Testis (tissue), 3 donors: Measurements from ENCODE around the gene CAPZA1. TPM values are rescaled to one million over a fixed set of nuclear protein-coding genes. Genes with fewer than 3 reads are reported as not detected.
"Not testable (repeated sequence)": the region's sequence is repeated elsewhere in the genome, so short reads cannot be mapped to it uniquely, and the experiment has no call there.

ENCODE experiments used
- DNase-seq: peaks from one replicate; pipeline ENCODE4 v3.0.0-alpha.2; 2019
- H3K27ac ChIP-seq, 2 donors: fragments of 200-600 bp; sonication (generic); one replicate each; pipeline ENCODE4 v1.5.1; 2019
- H3K27me3 ChIP-seq: fragments of 200-600 bp; sonication (generic); one replicate; pipeline ENCODE4 v1.5.1; 2019
- H3K36me3 ChIP-seq: fragments of 200-600 bp; sonication (generic); one replicate; pipeline ENCODE4 v1.5.1; 2017; ENCODE audit warnings: low read depth; ENCODE audit errors: missing control alignments
- H3K4me1 ChIP-seq: fragments of 200-600 bp; sonication (generic); one replicate; pipeline ENCODE4 v1.5.1; 2019
- H3K4me3 ChIP-seq, 2 donors: fragments of 200-600 bp; sonication (generic); one replicate each; pipeline ENCODE4 v1.5.1; 2017 to 2019
- H3K9me3 ChIP-seq: fragments of 200-600 bp; sonication (generic); one replicate; pipeline ENCODE4 v1.5.1; 2017
- CTCF ChIP-seq, 3 experiments: fragments of 450-650 bp in 2 of 3; fragments of 200-600 bp in 1 of 3; sonication (generic) in 1 of 3; IDR thresholded peaks; one replicate each; pipeline ENCODE4 v1.5.1; 2016 to 2019; ENCODE audit warnings: antibody characterized with exemption in 3 of 3, mild to moderate bottlenecking in 2 of 3, moderate library complexity in 1 of 3
- POLR2A ChIP-seq: fragments of 450-650 bp; IDR thresholded peaks from one replicate; pipeline ENCODE4 v1.6.1; 2017; ENCODE audit warnings: antibody characterized with exemption, mild to moderate bottlenecking, moderate library complexity
- WGBS, 2 donors: methylation state at CpG; one replicate each; pipeline ENCODE4 v1.1.5; 2018; 5-methylcytosine and 5-hydroxymethylcytosine counted together
- intact Hi-C: fragments of 100-400 bp; cut with DNase I; formaldehyde crosslinking; loops from one replicate; pipeline ENCODE4 v1.15.1; 2023; ENCODE audit warnings: low total_unique reads
- polyA plus RNA-seq: library from polyadenylated mRNA; stranded (reverse); fragments of 350-450 nt; fragmentation: Illumina TruSeq; extraction: RNeasy Lipid Tissue Mini Kit (QIAGEN cat#74804); gene quantifications from one replicate; pipeline ENCODE4 v1.2.3, GENCODE V29; 2014; ENCODE audit warnings: low read depth, low replicate concordance; ENCODE audit not compliant: insufficient read depth
- total RNA-seq, 2 donors: library from RNA; depleted of rRNA; stranded (reverse); fragments of >200 nt; gene quantifications; one replicate each; pipeline ENCODE4 v1.2.3, GENCODE V29; 2016

The CAPZA1 gene
- total and polyA plus RNA-seq, 3 donors from 2014 or later: 120 to 148 (median 144) TPM

- no peak overlapping the region for H3K4me3 ChIP-seq
- no peaks in the 10 kb centered on the region for H3K9me3 ChIP-seq
- intact Hi-C loops: no loop called here
- no peak for DNase-seq
- H3K36me3 ChIP-seq: no peaks in the 10 kb centered on the region
- peak overlapping the region; percentile 71 to 73 for H3K27ac ChIP-seq
- peaks cover 29% of the 10 kb centered on the region for H3K4me1 ChIP-seq
- no peak for TF ChIP-seq POLR2A
- TF ChIP-seq CTCF (IDR thresholded peaks at IDR 0.05): no peak
- WGBS, 2 donors: 67 to 70% methylated on average over 4 of the region's 4 CpGs
- no peaks in the 10 kb centered on the region for H3K27me3 ChIP-seq
These were observed 17.9 kb downstream of the CAPZA1 start for GRCh38 chr1:112637254-112638109.

GRCh38 chr1:112638110-112638428 lies 18.4 kb downstream of the CAPZA1 start:
- Histone ChIP-seq H3K36me3 (no peaks in the 10 kb centered on the region), H3K4me1 (peaks cover 29% of the 10 kb centered on the region), H3K27me3 (no peaks in the 10 kb centered on the region), H3K27ac (peak overlapping the region; percentile 71 to 73), H3K4me3 (no peak overlapping the region), H3K9me3 (no peaks in the 10 kb centered on the region)
- no peak for TF ChIP-seq POLR2A
- no peak for TF ChIP-seq CTCF (IDR thresholded peaks at IDR 0.05)
- DNase-seq: no peak
- intact Hi-C loops: no loop called here
- WGBS, 2 donors: 84 to 88% methylated on average over 1 of the region's 1 CpG

- peaks cover 18% of the 10 kb centered on the region for H3K4me1 ChIP-seq
- H3K27me3 ChIP-seq, DNase-seq, H3K36me3 ChIP-seq, H3K9me3 ChIP-seq, intact Hi-C loops: not testable (repeated sequence)
- WGBS, 2 donors: 58 to 83% methylated on average over 10 to 19 of the region's 23 CpGs
- H3K4me3 ChIP-seq: peak overlapping the region in 1 of 2 donors; percentile 35
- peak overlapping the region; percentile 53 to 67 for H3K27ac ChIP-seq
These were observed 20.8 kb downstream of the CAPZA1 start for GRCh38 chr1:112640437-112640836.

- intact Hi-C loops: no loop called here
- no peaks in the 10 kb centered on the region for H3K9me3 ChIP-seq
- no peak for DNase-seq
- H3K36me3 ChIP-seq: no peaks in the 10 kb centered on the region
- no peaks in the 10 kb centered on the region for H3K4me1 ChIP-seq
- H3K4me3 ChIP-seq: no peak overlapping the region
- 65 to 66% methylated on average over 2 of the region's 2 CpGs for WGBS, 2 donors
- no peak for TF ChIP-seq POLR2A
- no peak for TF ChIP-seq CTCF (IDR thresholded peaks at IDR 0.05)
- H3K27me3 ChIP-seq: no peaks in the 10 kb centered on the region
- no peak overlapping the region for H3K27ac ChIP-seq
These were observed 23.4 kb downstream of the CAPZA1 start for GRCh38 chr1:112643080-112643479.

GRCh38 chr1:112646225-112646624 lies 26.6 kb downstream of the CAPZA1 start:
- no peak for DNase-seq
- Histone ChIP-seq H3K4me3 (no peak overlapping the region), H3K9me3 (no peaks in the 10 kb centered on the region), H3K36me3 (no peaks in the 10 kb centered on the region), H3K4me1 (no peaks in the 10 kb centered on the region), H3K27ac (no peak overlapping the region), H3K27me3 (no peaks in the 10 kb centered on the region)
- intact Hi-C loops: no loop called here
- TF ChIP-seq POLR2A: no peak
- TF ChIP-seq CTCF (IDR thresholded peaks at IDR 0.05): no peak
- 94 to 95% methylated on average over 4 of the region's 4 CpGs for WGBS, 2 donors
